ENCODE results near the gene STPG1.

STPG1 gene

DNA sequence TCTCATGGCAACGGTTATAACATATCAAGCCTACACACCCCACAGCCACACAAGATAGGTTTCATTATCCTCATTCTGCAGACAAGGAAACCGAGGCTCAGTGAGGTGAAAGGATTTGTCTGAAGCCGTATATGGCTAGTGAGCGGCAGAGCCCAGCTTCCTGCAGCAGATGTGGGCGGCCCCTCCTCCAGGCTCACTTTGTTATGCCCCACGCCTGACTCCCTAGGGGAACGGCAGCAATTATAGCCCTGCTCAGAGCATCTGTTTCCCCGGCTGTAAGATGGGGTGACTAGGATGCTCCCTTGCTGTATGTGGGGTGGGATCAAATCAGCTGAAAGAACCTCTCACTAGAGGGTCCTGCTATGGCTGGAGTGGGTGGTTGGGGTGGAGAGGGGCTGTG, 72.3 kb downstream of the STPG1 start:
- DNase-seq (ENCODE audit: low read depth) = no peak

DNA sequence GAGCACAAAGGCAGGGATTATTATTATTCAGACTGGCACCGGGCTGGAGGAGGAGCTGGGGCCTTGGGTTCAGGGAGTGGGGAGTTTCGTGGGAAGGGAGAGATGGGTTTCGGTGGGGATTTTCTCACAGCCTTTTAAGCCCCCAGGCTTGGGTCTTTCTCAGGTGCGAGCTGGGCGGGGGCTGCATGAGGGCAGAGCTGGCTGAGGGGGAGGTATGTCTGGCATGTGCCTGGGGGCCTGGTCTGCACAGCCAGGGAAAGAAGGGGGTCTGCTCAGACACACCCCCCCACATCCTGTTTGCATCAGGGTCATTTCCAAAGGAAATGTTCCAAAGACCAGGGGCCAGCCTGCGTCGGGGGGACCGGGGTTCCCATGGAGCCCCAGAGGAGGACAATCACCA, 72.8 kb downstream of the STPG1 start:
- no peak for DNase-seq (ENCODE audit: low read depth)

DNA sequence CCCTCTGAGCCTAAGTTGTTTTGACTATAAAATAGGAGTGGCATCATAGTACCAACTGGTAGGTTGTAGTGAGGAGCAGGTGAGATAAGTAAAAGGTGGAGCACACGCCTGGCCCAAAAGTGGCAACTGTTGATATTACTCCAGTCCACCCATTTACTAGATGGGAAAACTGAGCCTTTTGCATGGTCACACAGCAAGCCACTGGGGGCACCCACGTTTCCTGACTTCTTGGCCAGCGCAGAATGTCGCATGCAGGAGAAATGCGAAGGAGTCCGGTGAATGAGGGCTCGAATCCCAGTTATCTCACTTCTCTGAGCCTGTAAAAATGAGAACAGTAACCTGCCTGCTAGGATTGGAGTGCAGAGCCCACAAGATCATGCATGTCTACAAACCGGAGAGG, 73.6 kb downstream of the STPG1 start:
- no peak for DNase-seq (ENCODE audit: low read depth)

DNA sequence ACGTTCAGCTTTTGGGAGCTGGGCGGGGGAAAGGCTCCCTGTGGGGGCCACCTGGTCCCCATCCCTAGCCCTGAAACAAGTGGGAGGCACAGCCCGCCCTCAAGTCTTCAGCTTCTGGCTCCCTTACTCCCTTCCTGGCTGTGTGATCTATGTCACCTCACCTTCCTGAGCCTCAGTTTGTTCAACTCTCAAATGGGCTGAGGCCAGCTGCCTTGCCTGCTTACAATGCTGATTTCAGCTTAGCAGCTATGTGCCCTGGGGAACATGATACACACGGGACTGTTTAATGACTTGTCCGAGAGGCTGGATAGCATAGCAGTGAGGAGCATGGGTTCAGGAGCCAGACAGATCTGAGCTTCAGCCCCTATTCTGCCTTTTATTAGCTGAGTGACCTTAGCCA, 75.1 kb downstream of the STPG1 start:
- no peak for DNase-seq (ENCODE audit: low read depth)

GRCh38 chr1:24337455-24337854, 76.1 kb downstream of the STPG1 start:
- DNase-seq (ENCODE audit: low read depth) = no peak

DNA sequence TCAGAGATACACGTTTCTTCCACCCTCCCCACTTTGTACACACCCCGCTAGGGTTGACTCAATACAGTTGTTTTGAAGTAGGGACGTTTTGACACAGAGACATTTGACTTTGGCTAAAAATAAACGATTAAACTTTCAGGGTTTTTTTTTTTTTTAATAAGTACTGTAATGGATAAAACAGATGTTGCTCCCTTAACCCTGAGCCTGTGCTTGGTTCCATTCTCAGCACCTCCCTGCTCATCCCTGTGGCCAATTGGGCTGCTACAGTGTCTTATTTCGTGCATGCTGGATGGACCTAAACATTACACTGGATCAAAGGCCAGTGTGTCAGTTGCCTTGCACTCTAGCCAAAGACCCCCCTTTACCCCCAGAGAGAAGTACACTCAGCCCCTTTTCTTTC, 77.5 kb downstream of the STPG1 start:
- no peak for DNase-seq (ENCODE audit: low read depth)

DNA sequence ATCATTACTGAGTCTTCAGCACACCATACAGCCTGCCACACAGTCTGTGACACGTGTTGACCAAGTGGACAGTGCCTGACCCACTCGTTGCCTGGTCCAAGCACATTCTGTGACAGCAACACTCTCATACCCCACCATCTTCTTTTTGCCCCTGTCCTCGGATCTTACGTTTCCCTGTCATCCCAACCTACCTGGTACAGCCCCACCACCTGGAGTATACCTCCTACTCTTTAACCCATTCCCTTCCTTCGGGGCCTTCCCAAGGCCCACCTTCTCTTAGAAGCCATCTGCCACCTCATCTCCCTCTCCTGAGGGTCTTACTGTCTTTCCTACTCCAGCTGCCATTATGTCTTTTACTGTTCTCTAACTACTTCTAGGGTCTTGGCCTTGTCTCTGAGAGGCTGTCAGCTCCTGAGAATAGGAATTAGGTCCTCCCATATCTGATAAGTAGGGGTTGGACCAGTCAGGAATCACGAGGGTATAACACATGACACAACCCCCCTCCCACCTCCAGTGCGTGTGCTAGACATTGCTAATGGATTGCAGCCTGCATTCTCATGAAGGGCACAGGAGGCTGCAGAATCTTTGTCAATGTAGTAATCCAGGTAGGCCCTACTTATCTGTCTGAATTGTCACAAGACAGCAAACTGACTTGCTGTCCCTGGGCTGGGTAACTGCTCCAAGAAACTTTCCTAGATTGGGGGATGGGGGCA, 81.5 kb downstream of the STPG1 start:
- no peak for DNase-seq (ENCODE audit: low read depth)

DNA sequence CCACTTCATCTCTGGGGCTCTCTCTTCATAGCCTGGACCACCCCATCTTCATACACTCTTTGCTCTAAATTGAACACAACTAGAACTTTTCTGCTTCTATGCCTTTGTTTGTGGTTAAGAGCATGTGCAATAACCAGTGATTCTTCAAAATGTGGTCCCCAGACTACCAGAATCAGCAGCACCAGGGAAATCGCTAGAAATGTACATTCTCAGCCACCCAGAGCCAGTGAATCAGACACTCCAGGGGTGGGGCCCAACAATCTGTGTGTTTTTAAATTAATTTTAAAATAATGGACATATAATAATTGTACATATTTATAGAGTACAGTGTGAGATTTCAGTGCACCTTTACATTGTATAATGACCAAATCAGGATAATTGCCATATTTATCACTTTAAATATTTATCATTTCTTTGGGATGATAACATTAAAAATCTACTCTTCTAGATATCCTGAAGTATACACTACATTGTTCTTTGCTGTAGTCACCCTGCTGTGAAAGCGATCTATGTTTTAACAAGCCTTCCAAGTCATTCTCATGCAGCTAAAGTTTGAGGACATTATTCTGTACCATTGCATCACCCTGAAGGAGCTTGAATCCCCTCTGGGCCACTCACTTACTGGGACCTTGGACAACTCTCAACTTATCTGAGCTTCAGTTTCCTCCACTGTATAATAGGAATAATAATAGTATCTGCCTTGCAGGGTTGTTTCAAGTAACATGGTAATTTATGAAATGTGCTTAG, 83.6 kb downstream of the STPG1 start:
- no peak for DNase-seq (ENCODE audit: low read depth)

DNA sequence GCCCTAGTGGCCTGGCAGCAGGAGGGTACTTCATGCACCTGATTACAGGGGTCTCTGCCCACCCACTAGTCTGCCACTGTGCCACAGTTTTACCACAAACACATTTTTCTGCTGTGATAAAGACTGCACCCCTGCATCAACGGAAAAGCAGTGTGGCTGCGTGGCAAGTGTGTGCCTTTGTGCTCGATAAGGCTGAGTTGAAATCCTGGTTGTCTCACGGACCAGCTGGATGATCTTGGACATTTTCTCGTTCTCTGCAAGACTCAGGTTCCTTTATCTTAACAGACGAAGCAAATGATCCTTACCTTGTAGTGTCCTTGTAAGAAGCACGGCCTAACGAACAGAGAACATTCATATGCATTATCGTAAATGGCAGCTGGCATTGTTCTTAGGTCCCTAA, 84.3 kb downstream of the STPG1 start:
- DNase-seq (ENCODE audit: low read depth) = no peak

DNA sequence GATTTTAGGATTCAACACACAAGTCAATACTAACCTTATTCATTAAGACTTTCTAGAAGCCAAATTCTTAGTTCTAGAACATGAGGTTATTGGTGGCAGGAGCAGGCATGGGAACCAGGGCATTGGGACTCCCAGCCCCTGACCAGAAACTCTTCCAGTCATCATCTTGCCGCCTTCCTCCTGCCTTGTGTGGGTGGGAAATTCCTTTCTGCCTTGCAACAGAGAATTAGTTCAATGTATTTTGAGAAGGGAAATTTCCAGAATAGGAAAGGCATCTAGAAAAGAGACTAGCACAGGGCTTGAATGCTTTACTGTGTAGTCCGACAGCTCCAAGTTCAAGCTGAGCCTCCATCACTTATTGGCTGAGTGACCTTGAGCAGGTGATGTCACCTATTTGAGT, 85.7 kb downstream of the STPG1 start:
- no peak for DNase-seq (ENCODE audit: low read depth)

DNA sequence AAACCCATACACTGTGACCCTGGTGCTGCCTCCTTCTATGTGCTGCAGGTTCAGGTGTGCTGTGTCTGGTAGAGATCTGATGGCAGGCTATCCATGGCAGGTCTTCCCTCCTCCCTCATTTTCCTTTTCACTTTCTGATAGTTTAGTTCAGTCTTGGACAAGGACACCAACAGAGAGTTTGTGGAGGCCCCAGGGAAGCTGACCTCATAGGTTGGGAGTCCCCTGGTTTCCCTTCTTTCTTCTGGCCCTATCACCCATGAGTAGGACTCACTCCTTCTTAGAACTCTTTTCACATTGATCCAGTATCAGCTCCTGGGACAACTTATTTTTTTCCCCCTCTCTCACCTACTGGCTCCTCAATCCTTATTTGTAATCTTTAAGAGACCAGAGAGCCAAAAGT, 86.1 kb downstream of the STPG1 start:
- no peak for DNase-seq (ENCODE audit: low read depth)

DNA sequence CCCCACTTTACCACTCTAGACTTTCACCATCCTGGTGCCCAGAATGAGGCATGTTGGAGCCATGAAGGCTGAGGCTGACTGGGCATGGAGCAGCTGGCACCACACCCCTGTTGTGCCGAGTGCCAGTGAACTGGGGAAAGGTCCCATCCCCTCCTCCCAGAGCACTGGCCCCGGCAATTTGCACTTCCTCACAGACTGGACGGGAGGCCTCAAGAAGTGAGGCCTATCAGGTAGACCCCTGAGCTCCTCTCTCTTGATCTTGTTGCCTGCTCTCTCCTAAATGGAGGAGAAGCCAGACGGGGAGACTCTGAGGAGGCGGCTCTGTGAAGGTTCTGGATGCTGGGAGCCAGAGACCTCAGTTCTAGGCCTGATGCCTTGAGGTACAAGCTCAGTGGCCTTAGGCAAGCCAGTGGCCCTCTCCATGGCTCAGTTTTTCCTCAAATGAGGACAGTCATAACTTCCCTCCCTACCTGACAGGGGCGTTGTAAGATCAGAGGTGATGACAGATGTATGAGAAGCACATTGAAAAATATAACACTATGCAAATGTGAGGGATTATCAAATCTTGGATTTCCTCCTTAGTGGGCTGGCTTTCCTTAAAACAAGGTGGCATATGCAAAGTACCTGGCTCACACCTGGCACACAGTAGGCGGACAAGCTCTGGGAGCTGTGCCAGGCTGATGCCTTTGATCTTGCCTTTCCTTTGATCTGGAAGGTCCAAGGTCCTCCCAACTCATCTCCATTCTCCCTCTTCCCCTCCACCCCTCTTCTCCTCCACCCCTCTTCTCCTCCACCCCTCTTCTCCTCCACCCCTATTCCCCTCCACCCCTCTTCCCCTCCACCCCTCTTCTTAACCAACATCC, 87.8 kb downstream of the STPG1 start:
- DNase-seq (ENCODE audit: low read depth) = no peak

DNA sequence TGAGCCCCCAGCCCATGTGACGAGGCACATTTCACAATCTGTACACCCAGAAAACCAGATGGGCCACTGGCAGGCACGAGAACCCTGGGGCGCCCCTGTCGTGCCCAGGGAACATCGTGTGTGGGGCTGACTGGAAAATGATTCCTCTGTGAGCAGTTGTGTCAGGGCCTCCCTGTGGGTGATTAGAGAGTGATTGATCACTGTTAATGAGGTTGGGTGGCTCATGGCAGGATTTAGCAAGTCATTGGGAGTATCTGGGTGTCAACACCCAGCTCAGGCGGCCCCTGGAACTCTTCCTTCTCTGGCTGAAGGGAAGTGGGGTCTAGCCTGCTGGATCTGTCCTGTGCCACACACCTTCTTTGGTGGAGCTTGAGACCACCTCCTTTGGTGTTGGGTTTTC, 88.7 kb downstream of the STPG1 start:
- DNase-seq (ENCODE audit: low read depth) = no peak

DNA sequence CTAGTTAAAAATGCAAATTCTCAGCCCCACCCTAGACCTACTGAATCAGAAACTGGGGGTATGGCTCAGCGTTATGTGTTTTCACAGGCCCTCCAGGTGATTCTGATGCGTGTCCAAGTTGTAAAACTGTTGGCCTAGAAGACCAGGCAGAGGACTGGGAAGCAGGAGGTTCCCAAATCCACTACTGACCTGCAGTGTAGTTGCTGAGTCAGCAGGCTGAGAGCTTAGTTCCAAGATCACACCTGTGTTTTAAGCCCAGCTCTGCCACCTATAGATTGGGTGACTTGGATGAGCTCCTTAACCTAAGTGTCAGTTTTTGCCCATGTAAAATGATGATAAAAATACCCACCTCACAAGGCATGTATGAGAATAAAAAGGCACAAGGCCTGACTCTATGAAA, 90.3 kb downstream of the STPG1 start:
- no peak for DNase-seq (ENCODE audit: low read depth)

- no peak for DNase-seq (ENCODE audit: low read depth)
Observed at GRCh38 chr1:24322470-24323177, 91.0 kb downstream of the STPG1 start.

GRCh38 chr1:24321697-24322469, 91.7 kb downstream of the STPG1 start:
- DNase-seq (ENCODE audit: low read depth) = no peak

DNA sequence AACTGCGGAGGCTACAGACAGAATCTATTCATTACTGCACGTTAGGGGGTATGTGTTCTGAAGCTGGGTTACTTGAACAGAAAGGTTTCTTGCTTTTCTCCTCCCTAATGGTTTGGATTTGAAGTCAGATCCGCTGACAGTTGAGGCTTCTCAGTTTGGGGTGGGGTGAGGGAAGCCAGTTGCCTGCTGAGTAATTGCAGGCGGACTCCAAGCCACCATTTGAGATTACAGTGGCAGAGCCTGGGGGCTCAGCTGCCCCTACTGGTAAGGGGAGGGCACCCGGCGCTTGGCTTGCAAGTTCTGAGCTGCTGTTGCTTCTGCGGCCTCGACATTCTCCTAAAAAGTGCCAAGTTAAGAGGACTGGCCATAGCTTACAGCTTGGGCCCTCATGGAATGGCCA, 92.5 kb downstream of the STPG1 start:
- DNase-seq (ENCODE audit: low read depth) = no peak

GRCh38 chr1:24319962-24320361, 93.6 kb downstream of the STPG1 start:
- DNase-seq (ENCODE audit: low read depth) = no peak

DNA sequence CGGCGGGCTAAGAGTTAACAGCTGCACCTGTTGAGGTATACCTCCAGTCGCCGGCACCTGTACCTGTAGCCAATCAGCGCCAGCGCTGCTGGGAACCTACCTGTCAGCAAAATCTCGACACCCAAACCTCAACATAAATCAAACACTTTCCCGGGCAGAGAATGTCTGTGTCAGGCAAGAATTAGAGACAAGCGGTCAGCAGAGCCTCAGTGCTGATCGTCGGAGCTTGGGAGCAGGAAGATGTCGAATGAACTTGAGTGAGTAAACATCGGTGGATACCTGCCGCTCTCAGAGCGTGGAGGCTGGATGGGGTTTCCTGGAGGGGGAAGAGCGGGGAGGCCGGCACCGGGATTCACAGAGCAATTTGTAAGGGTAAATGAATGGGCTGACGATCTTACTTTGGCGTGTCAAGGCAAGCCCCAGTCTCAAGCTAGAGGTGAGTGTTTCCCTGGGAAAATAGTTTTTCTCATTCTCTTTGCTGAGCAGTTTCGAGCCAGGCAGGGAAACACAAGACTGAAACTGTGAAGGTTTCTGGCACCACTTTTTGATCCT, 94.2 kb downstream of the STPG1 start, which contains the start of gene GRHL3:
TSS of gene GRHL3 (plus strand) at position 46 of the 552 bp plus-strand sequence. CDS start at position 241, 195 bp downstream.
- DNase-seq (ENCODE audit: low read depth) = no peak

DNA sequence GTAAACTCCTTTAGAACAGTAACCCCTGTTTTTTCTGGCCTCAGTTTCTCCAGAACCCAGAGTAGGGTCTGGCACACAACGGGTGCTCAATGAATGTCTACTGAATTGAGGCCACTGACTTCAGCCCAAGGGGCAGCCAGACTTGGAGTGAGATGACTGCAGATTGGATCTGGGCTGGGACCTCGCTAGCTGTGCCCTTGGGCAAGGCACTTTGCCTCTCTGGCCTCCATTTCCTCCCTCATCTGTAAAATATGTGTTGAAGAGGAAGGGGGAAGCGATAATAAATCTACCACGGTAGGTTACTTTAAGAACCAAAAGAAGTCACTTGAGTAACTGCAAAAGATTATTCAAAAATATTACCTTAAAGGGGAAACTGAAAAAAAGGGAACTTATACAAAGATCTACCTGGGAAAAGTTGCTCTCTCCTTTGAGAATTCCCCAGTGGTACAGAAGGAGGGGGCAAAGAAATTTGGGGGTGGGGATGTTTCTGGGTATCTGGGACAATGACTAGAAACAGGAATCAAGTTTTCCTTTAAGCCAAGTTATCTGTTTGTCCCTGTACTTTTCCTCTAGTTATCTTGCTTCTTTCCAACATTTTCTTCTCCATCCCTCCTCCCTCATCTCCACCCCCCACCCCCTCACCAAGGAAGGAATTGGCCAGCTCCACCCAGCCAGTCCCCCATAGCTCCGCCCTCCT, 94.8 kb downstream of the STPG1 start:
- DNase-seq (ENCODE audit: low read depth) = no peak

Data from HS-5 (cell line).